ENCODE results near the gene ATP8A2.

Gene ATP8A2

GRCh38 chr13:26021956-26022355 lies 650.2 kb downstream of the ATP8A2 start:
- DNase-seq = no peak

DNA sequence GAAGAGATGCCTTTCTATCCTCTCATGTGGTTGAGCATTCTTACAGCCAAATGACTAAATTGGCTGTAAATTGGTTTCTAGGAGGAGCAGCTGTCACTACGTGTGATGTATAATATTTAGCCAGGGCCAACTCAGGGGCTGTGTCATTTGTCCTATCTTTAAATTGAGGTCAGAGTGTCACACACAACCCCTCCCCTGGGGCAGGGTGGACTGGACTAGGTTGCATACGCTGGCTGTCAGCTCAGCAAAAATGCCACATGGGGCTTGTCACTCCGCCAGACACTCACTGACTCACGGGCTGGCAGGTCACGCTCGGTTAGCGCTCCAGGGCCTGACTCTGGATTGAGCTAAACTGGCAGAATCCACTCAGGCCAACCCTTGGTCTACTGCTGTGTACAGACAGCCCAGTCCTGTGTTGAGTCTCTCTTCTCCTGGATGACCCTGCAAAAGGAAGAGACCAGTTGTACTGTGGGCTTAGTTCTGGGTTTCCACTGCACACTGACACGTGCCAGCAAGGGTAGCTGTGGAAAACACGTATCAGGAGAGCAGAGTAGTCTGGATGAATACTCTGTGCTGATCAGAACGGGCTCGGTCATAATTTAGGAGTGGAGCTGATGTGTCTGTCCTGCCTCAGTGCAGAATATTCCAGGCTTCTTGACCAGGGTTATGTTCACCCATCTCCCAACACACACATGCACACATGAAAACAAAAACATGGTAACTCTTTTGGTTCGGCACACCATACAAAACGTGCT lies 650.9 kb downstream of the ATP8A2 start:
- no peak for DNase-seq

GRCh38 chr13:26024558-26024957 lies 652.8 kb downstream of the ATP8A2 start:
- DNase-seq = no peak

DNA sequence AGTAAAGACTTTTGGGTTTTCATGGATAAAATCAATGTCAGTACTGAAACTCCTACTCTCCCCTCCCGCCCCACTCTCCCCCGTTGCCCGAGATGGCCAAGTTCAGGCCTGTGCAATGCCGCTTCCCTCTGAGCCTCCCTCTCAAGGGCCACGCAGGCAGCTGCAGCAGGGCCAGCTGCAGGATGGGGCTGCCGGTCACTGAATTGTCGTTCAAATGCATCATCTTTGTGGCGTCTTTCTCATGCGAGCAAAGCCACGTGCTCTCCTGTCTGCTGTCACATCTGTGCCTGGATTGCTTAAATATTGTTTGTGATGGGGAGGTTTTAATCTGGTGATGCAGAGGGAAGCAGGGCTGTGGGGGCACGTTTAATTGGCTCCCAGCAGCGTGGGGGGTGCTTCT lies 653.4 kb downstream of the ATP8A2 start:
- DNase-seq = no peak

- no peak for DNase-seq
Measured at GRCh38 chr13:26025771-26026170, 654.0 kb downstream of the ATP8A2 start.

DNA sequence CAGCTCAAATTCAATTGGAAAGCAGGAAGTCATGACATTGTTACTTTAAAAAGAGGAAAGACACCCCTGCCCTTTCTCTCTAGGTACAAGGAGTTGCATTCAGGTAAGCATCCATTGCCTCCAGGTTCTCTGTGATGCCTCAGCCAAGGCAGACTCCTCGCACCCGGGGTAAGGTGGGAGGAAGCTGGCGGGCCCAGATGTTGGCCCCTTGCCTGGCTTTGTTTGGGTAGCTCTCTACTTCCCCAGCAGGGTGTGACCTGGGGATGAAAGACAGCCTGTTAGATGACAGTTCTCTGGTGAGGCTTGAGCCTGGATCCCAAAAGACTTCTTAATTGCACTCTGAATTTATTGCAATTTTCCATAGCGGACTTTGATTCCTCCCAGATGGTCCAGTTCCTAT lies 654.4 kb downstream of the ATP8A2 start:
- no peak for DNase-seq

DNA sequence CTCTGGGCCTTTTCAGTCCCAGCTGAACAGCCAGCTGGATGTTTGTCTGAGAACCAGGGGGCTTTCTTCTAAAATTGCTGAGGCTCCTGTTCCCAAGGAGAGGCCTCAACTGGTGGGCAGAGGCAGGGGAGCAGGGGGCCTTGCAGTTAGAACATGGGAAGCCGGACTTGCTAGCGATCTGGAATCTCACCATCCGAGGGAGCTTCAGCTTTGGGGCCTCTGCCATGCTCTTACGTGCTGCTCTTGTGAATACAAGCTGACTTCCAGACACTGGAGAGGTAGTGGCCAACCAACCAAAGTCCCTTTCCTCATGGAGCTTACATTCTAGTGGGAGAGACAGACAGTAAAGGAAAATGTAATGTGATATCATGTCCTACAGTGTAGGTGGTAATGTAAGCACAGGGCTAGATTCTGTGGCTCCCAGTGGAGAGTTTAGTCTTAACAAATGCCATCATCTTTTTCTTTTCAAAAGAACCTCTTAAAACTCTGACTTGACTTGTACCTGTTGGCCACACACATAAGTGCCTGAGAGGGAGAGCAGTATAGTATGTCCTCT lies 657.9 kb downstream of the ATP8A2 start:
- DNase-seq = no peak

- DNase-seq = no peak
Measured at GRCh38 chr13:26030331-26030730, 658.6 kb downstream of the ATP8A2 start.

- DNase-seq = no peak
Measured at GRCh38 chr13:26034018-26034417, 662.2 kb downstream of the ATP8A2 start.

- DNase-seq = no peak
Measured at GRCh38 chr13:26036383-26036782, 664.6 kb downstream of the ATP8A2 start.

DNA sequence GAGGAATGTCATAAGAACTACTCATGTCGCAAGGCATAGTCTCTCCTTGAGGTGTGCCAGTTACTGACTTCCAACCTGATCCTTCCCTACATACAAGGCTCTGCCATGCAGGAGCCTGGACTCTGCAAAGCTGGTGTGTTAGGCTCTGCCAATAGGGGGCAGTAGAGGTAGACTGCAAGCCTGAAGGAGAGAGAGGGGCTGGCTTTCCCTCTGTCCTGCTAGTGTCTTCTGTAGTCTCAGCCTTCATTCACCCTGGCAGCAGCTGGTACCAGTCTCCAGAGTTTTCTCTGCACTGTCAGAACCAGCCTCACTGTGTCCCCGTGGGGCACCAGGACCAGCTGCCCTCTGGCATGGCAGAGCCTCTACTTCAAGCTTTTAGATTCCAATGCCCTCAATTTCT lies 665.5 kb downstream of the ATP8A2 start:
- DNase-seq = peak; percentile 24

DNA sequence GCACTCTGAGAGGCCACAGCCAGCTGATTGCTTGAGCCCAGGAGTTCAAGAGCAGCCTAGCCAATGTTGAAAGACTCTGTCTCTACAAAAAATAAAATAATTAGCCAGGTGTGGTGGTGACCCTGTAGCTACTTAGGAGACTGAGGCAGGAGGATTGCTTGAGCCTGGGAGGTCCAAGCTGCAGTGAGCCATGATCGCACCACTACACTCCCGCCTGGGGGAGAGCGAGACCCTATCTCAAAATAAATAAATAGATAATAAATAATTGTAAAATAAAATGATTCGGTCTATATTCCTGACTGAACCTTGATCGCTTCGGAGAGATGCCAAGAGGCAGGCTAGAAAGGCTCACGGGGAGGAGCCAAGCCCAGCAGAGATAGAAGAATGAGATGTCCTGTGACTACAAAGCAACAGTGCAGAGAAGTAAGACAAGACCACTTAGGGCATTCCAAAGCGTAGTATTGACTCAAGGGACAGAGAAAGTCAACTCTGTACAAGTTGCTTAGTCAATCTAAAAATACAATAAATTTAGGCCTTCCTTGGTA lies 667.2 kb downstream of the ATP8A2 start:
- no peak for DNase-seq

GRCh38 chr13:26041444-26041843 lies 669.7 kb downstream of the ATP8A2 start:
- DNase-seq = no peak

GRCh38 chr13:26042785-26043184 lies 671.0 kb downstream of the ATP8A2 start:
- no peak for DNase-seq

DNA sequence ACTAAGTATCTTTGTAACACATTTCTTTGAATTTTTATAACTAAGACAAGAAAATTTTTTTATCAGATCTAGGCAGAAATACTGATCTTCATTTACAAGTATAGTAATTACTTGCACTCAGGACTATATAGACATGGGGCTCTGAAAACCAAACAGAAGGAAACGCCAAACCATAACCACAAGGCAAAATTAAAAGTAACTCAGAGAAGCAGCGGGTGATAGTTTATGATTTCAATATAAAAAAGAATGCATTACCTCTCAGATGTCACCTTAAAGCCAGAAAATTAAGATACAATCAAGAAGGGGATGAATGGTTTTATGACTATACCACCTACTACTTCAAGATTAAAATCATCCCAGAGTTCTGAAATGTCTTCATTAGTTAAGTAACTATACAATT lies 673.4 kb downstream of the ATP8A2 start:
- DNase-seq = no peak

GRCh38 chr13:26046639-26047038 lies 674.9 kb downstream of the ATP8A2 start:
- DNase-seq = no peak

- DNase-seq = no peak
Measured at GRCh38 chr13:26047040-26047439, 675.3 kb downstream of the ATP8A2 start.

- DNase-seq = no peak
Measured at GRCh38 chr13:26048741-26049140, 677.0 kb downstream of the ATP8A2 start.

DNA sequence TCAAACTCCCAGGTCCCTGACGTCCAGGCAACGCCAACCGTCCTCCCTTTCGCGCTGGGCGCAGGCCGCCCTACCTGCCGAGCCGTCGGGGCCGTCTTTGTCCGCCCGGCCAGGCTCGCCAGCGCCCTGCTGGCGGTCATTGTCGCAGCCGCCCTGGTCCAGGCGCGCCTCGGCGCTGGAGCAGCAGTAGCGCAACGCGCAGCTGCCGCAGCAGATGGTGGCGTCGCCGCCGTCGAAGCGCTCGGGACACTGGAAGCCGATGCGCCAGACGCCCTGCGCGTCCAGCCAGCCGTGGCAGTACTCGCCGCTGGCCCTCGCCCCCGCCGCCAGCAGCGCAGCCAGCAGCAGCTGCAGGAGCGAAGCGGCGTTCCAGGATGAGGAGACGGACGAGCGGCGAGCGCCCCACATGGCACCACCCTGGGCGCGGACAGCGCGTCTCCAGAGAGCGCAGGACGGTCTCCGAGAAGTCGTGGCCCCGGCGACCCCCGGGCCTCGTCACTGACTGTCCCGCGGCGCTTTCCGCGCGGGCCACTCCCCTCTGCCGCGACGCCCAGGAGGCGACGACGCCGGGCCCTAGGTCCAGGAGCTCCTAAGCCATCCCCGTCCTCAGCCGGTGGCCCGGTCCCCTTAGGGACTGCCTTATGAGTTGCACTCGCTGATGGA lies 678.9 kb downstream of the ATP8A2 start:
- DNase-seq = peak; percentile 10

- peak; percentile 3 for DNase-seq
Measured at GRCh38 chr13:26051231-26051656, 679.5 kb downstream of the ATP8A2 start.

GRCh38 chr13:26051657-26052311 lies 680.0 kb downstream of the ATP8A2 start, which contains the start of gene SHISA2:
Gene SHISA2, minus strand, starts transcription at chr13:26052016. Its CDS starts 1,041 bp downstream, at chr13:26050975.
- DNase-seq = peak; percentile 67

GRCh38 chr13:26052337-26052736 lies 680.6 kb downstream of the ATP8A2 start:
- DNase-seq = no peak

- no peak for DNase-seq
Measured at GRCh38 chr13:26053418-26053980, 681.7 kb downstream of the ATP8A2 start.
